Neural progenitor cell (in vitro differentiated cells): ENCODE measurements around the gene TEX53. TPM values are rescaled to one million over a fixed set of nuclear protein-coding genes. Genes with fewer than 3 reads are reported as not detected.

Experiments used
- DNase-seq: peaks from one replicate; pipeline ENCODE4 v3.0.0-alpha.2; 2016; ENCODE audit warnings: low spot score
- H2AFZ ChIP-seq: fragments of 200-600 bp; sonication (generic); replicated peaks from 2 replicates; pipeline ENCODE4 v1.6.1; 2016; ENCODE audit warnings: antibody characterized with exemption
- H3F3A ChIP-seq: fragments of 200-600 bp; sonication (generic); 2 replicates; pipeline ENCODE4 v1.6.1; 2016; ENCODE audit warnings: antibody characterized with exemption, low read depth
- H3K27ac ChIP-seq: fragments of 200-600 bp; sonication (generic); 2 replicates; pipeline ENCODE4 v1.5.1; 2016; ENCODE audit warnings: mild to moderate bottlenecking
- H3K27me3 ChIP-seq: fragments of 200-600 bp; sonication (generic); 2 replicates; pipeline ENCODE4 v1.6.1; 2016; ENCODE audit warnings: mild to moderate bottlenecking, moderate library complexity
- H3K36me3 ChIP-seq: fragments of 200-600 bp; sonication (generic); 2 replicates; pipeline ENCODE4 v1.5.1; 2016
- H3K4me1 ChIP-seq: fragments of 200-600 bp; sonication (generic); 2 replicates; pipeline ENCODE4 v1.6.1; 2016; ENCODE audit warnings: mixed run types
- H3K4me2 ChIP-seq: fragments of 200-600 bp; sonication (generic); 2 replicates; pipeline ENCODE4 v1.6.1; 2016
- H3K4me3 ChIP-seq: fragments of 200-600 bp; sonication (generic); 2 replicates; pipeline ENCODE4 v1.5.1; 2016
- H3K79me2 ChIP-seq: fragments of 200-600 bp; sonication (generic); 2 replicates; pipeline ENCODE4 v1.6.1; 2016; ENCODE audit warnings: low read depth
- H3K9ac ChIP-seq: fragments of 200-600 bp; sonication (generic); 2 replicates; pipeline ENCODE4 v1.6.1; 2016
- H3K9me3 ChIP-seq: fragments of 200-600 bp; sonication (generic); 2 replicates; pipeline ENCODE4 v1.5.1; 2016; ENCODE audit warnings: low read depth
- H4K20me1 ChIP-seq: fragments of 200-600 bp; sonication (generic); 2 replicates; pipeline ENCODE4 v1.6.1; 2016; ENCODE audit warnings: low read depth
- H3K27ac Mint-ChIP-seq: 3 replicates; pipeline ENCODE4 v1.8.0; 2021; ENCODE audit warnings: mixed read lengths
- H3K27me3 Mint-ChIP-seq: 2 replicates; pipeline ENCODE4 v1.8.0; 2022; ENCODE audit warnings: low read depth, mild to moderate bottlenecking, inconsistent platforms, moderate library complexity, mixed read lengths; ENCODE audit not compliant: insufficient read depth
- H3K36me3 Mint-ChIP-seq: 3 replicates; pipeline ENCODE4 v1.8.0; 2021; ENCODE audit warnings: mixed read lengths
- H3K4me1 Mint-ChIP-seq: 3 replicates; pipeline ENCODE4 v1.8.0; 2021; ENCODE audit warnings: mixed read lengths
- H3K4me3 Mint-ChIP-seq: 3 replicates; pipeline ENCODE4 v1.8.0; 2021; ENCODE audit warnings: mild to moderate bottlenecking, moderate library complexity, mixed read lengths
- H3K9me3 Mint-ChIP-seq: 3 replicates; pipeline ENCODE4 v1.8.0; 2020; ENCODE audit warnings: mixed read lengths
- EZH2 ChIP-seq: fragments of 200-600 bp; sonication (generic); IDR thresholded peaks from 2 replicates; pipeline ENCODE4 v1.6.1; 2017; ENCODE audit warnings: antibody characterized with exemption, mild to moderate bottlenecking, moderate library complexity
- EZH2phosphoT487 ChIP-seq: fragments of 200-600 bp; sonication (generic); IDR thresholded peaks from 2 replicates; pipeline ENCODE4 v1.6.1; 2017; ENCODE audit warnings: antibody characterized with exemption
- total RNA-seq: library from RNA; depleted of rRNA; stranded (reverse); fragments of >200 nt; gene quantifications from 2 replicates; pipeline ENCODE4 v1.2.3, GENCODE V29; 2015; ENCODE audit warnings: low replicate concordance
- TF ChIP-seq, protein P1 (sequence below): fragments of 200-600 bp; sonication (generic); IDR thresholded peaks from 2 replicates; pipeline ENCODE4 v1.5.1; 2017; ENCODE audit warnings: antibody characterized with exemption, mild to moderate bottlenecking

The TEX53 gene
- total RNA-seq, 1 donor from 2014 or later: not detected

DNA sequence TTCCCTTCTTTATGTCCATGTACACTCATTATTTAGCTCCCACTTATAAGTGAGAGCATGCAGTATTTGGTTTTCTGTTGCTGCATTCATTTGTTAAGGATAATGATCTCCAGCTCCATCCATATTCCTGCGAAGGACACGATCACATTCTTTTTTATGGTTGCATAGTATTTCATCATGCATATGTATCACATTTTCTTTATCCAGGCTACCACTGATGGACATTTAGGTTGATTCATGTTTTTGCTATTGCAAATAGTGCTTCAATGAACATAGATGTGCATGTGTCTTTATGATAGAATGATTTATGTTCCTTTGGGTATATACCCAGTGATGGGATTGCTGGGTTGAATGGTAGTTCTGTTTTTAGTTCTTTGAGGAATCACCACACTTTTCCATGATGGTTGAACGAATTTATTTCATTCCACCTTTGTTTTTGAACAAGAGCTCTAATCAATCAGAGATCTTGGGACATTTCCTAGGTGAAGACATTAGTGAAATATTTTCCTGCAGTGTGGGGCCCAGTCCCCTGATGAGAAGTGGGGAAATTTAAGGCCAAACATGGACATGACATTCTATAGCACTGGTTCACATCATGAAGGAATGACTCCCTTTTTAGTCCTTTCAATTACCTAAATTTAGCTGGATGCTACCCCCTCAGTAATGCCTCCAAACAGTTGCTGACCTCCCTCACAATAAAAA is 31.5 kb upstream of the TEX53 start:
- Histone ChIP-seq H3K36me3 (no peaks in the 10 kb centered on the region), H3K4me3 (no peak overlapping the region), H3K27me3 (no peaks in the 10 kb centered on the region), H3K4me2 (no peak overlapping the region), H3K4me1 (no peaks in the 10 kb centered on the region), H2AFZ (no peak overlapping the region), H3K9me3 (no peaks in the 10 kb centered on the region), H3K9ac (no peak overlapping the region), H3K79me2 (no peaks in the 10 kb centered on the region), H3K27ac (no peak overlapping the region), H4K20me1 (no peaks in the 10 kb centered on the region), H3F3A (no peaks in the 10 kb centered on the region)
- Mint-ChIP-seq H3K9me3 (no peaks in the 10 kb centered on the region), H3K4me3 (no peak overlapping the region), H3K36me3 (no peaks in the 10 kb centered on the region), H3K4me1 (no peaks in the 10 kb centered on the region), H3K27ac (no peak overlapping the region), H3K27me3 (no peaks in the 10 kb centered on the region)
- DNase-seq: no peak
- TF ChIP-seq, protein P1, sequence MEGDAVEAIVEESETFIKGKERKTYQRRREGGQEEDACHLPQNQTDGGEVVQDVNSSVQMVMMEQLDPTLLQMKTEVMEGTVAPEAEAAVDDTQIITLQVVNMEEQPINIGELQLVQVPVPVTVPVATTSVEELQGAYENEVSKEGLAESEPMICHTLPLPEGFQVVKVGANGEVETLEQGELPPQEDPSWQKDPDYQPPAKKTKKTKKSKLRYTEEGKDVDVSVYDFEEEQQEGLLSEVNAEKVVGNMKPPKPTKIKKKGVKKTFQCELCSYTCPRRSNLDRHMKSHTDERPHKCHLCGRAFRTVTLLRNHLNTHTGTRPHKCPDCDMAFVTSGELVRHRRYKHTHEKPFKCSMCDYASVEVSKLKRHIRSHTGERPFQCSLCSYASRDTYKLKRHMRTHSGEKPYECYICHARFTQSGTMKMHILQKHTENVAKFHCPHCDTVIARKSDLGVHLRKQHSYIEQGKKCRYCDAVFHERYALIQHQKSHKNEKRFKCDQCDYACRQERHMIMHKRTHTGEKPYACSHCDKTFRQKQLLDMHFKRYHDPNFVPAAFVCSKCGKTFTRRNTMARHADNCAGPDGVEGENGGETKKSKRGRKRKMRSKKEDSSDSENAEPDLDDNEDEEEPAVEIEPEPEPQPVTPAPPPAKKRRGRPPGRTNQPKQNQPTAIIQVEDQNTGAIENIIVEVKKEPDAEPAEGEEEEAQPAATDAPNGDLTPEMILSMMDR: no peak
- no peak for TF ChIP-seq EZH2phosphoT487
- TF ChIP-seq EZH2: no peak

DNA sequence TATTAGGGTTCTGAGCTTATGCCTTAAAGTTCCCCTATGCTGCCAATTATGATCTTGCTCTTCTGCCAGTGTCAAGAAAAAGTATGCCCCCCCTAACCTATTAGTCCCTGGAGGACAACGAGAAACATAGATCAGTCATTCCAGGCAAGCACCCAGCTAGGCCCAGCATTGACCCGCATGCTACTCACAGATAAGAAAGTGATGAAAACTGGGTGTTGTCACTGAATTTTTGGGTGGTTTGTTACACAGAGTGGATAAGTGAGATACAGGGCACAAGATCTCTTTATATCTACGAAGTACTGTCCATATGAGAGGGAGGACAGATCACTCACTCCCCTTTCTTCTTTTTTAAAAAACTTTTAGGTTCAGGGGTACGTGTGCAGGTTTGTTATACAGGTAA is 30.8 kb upstream of the TEX53 start:
- Histone ChIP-seq H3K36me3 (no peaks in the 10 kb centered on the region), H3K4me1 (no peaks in the 10 kb centered on the region), H3K4me3 (no peak overlapping the region), H3K4me2 (no peak overlapping the region), H3K79me2 (no peaks in the 10 kb centered on the region), H2AFZ (no peak overlapping the region), H3F3A (no peaks in the 10 kb centered on the region), H3K27ac (no peak overlapping the region), H4K20me1 (no peaks in the 10 kb centered on the region), H3K27me3 (no peaks in the 10 kb centered on the region), H3K9me3 (no peaks in the 10 kb centered on the region), H3K9ac (no peak overlapping the region)
- DNase-seq: no peak
- Mint-ChIP-seq H3K4me1 (no peaks in the 10 kb centered on the region), H3K9me3 (no peaks in the 10 kb centered on the region), H3K27me3 (no peaks in the 10 kb centered on the region), H3K4me3 (no peak overlapping the region), H3K27ac (no peak overlapping the region), H3K36me3 (no peaks in the 10 kb centered on the region)
- TF ChIP-seq EZH2phosphoT487 (no peak), EZH2 (no peak)
- TF ChIP-seq, protein P1: no peak

DNA sequence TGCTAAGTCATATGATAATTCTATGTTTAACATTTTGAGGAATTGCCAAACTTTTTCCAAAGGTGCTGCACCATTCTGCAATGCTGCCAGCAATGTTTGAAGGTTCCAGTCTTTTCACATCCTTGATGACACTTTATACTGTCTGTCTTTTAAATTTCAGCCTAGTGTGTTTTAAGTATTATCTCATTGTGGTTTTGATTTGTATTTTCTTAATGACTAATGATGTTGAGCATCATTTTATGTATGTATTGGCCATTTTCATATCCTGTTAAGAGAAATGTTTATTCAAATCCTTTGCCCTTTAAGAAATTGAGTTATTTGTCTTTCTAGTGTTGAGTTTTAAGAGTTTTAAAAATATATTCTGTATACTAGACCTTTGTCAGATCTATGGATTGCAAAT is 29.4 kb upstream of the TEX53 start:
- Mint-ChIP-seq H3K4me1 (no peaks in the 10 kb centered on the region), H3K27me3 (no peaks in the 10 kb centered on the region), H3K27ac (no peak overlapping the region), H3K36me3 (no peaks in the 10 kb centered on the region), H3K9me3 (no peaks in the 10 kb centered on the region), H3K4me3 (no peak overlapping the region)
- Histone ChIP-seq H3K4me2 (no peak overlapping the region), H3K79me2 (no peaks in the 10 kb centered on the region), H2AFZ (no peak overlapping the region), H4K20me1 (no peaks in the 10 kb centered on the region), H3K4me1 (no peaks in the 10 kb centered on the region), H3F3A (no peaks in the 10 kb centered on the region), H3K9me3 (no peaks in the 10 kb centered on the region), H3K4me3 (no peak overlapping the region), H3K27ac (no peak overlapping the region), H3K27me3 (no peaks in the 10 kb centered on the region), H3K9ac (no peak overlapping the region), H3K36me3 (no peaks in the 10 kb centered on the region)
- TF ChIP-seq, protein P1: no peak
- TF ChIP-seq EZH2phosphoT487 (no peak), EZH2 (no peak)
- DNase-seq: no peak
